Measurements from ENCODE around the gene ANKRD35. TPM values are rescaled to one million over a fixed set of nuclear protein-coding genes. Genes with fewer than 3 reads are reported as not detected.

ANKRD35 gene
- total RNA-seq, 1 donor from 2014 or later = 0.17 TPM

DNA sequence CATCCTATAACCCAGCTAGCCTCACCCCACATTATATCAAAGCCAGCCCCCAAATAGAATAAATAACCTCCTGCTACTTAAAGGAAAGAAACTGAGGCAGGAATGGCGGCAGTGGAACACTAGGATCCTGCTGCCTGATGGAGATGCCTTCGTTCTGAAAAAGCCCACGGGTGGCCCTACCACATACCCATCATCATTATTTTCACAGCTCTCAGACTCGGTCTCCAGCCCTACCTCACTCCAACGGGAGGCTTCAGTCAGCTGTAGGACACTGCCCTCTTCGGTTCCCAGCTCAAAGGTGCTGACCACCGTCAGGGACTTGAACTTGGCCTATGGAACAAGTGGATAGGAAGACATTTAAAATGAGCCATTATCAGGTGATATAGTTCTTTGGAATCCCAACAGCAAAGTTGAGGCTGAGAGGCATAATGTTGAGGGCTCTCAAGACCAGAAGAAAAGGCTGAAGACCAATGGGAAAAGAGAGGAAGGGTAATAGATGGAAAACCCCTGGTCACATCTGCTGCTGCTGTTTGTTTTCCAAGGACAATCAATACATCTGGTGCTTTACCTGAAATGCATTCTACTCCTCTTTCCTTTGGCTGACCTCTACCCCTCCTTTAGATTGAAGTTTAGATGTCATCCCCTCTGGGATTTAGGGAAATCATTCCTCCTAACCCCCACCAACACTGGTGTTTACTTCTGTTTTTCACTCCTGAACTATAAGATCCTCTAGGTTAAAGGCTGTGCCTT, 7.8 kb upstream of the ANKRD35 start:
- no peak for DNase-seq

GRCh38 chr1:145892486-145893087, 6.9 kb upstream of the ANKRD35 start:
- peak; percentile 71 for DNase-seq

- DNase-seq = peak; percentile 98
These were observed 6.2 kb upstream of the ANKRD35 start for GRCh38 chr1:145891587-145892485.

GRCh38 chr1:145891143-145891542, 5.5 kb upstream of the ANKRD35 start:
- DNase-seq = peak; percentile 68

- no peak for DNase-seq
These were observed 4.1 kb upstream of the ANKRD35 start for GRCh38 chr1:145889722-145890121.

- DNase-seq = no peak
These were observed 2.0 kb upstream of the ANKRD35 start for GRCh38 chr1:145887631-145888030.

DNA sequence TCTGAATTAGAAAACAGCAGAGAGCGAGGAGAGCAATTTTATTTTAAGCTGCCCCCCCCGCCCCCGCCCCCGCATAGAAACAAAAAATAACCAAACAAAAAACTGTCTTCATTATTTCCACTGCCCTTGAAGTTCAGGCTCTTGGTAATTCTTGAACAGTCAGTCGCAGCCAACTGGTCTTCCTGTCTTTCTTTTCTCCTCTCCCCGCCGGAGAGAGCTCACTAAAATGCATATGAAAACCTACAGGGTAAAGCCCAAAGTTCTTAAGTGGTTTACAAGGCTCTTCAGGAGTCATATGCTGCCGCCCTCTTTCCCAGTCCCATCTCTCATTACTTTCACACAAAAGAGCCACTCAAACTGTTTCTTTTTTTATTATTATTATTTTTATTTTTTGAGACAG, 1.1 kb upstream of the ANKRD35 start:
- DNase-seq = peak; percentile 54

DNA sequence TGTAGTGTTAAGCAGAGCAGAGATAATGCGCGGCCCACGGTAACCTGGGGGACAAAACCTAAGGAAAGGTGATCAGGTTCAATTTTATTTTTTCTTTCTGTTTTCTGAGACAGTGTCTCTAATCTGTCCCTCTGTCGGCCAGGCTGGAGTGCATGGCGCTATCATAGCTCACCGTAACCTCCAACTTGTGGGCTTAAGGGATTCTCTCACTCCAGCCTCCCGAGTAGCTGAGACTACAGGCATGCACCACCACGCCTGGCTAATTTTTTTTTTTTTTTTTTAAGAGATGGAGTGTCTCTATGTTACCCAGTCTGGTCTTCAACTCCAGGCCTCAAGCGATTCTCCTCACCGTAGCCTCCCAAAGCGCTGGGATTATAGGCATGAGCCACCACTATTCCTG, 724 bp upstream of the ANKRD35 start:
- DNase-seq = peak; percentile 21

DNA sequence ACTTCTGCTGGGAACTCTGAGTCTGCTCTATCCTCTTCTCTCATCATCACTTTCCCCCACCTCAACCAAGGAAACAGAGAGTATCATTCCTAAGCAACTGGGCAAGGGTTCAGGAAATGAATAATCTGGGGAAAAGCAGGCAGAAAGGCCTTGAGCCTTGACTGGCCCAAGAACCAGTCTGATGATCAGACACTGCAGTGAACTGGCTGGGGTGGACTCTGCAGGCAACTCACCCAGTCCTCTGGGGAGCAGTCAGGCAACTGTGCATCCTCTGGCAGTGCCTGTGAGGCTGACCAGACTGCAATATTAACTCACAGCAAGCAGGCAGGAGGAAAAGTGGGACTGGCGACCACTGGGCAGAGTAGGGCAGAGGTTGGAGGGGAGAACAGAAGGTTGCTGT, 991 bp downstream of the ANKRD35 start:
- peak; percentile 69 for DNase-seq

DNA sequence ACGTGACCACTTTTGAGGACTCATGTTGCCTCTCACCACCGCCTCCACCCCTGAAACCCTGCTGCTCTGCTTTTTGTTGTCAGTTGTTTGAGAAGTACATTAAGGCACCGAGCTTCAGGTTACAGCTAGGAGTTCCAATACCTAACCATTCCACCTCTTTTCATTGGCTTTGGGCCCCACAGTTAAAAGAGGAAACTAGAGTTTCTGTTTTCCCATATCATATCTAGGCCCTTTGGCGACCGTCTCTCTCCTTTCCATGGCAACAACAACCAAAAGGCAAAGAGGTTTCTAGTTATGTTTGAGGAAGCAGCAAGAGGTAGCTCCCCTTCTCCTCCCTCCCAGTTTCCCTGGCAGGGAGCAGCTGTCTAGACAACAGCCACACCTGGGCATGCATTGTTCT, 5.9 kb downstream of the ANKRD35 start:
- DNase-seq = no peak

DNA sequence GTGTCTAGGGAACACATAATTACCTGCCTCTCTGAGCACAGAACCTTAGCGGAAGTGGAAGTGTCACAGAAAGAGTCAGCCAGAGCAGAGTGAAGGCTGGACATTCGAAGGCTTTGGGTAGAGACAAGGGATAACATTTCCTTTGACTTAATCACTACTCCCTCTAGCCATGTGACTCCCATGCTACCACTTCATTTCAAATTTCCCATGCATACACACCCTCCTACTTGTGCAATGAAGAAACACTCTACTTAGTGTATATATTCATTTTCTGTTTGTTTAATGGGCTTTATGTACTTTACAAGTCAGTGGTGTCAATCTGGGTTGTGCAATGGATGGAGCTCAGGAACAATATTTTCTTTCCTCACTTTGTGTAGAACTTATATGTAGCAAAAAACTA, 6.9 kb downstream of the ANKRD35 start:
- no peak for DNase-seq

GRCh38 chr1:145877923-145878486, 7.7 kb downstream of the ANKRD35 start:
- no peak for DNase-seq

GRCh38 chr1:145874646-145875045, 11.0 kb downstream of the ANKRD35 start:
- DNase-seq = no peak

DNA sequence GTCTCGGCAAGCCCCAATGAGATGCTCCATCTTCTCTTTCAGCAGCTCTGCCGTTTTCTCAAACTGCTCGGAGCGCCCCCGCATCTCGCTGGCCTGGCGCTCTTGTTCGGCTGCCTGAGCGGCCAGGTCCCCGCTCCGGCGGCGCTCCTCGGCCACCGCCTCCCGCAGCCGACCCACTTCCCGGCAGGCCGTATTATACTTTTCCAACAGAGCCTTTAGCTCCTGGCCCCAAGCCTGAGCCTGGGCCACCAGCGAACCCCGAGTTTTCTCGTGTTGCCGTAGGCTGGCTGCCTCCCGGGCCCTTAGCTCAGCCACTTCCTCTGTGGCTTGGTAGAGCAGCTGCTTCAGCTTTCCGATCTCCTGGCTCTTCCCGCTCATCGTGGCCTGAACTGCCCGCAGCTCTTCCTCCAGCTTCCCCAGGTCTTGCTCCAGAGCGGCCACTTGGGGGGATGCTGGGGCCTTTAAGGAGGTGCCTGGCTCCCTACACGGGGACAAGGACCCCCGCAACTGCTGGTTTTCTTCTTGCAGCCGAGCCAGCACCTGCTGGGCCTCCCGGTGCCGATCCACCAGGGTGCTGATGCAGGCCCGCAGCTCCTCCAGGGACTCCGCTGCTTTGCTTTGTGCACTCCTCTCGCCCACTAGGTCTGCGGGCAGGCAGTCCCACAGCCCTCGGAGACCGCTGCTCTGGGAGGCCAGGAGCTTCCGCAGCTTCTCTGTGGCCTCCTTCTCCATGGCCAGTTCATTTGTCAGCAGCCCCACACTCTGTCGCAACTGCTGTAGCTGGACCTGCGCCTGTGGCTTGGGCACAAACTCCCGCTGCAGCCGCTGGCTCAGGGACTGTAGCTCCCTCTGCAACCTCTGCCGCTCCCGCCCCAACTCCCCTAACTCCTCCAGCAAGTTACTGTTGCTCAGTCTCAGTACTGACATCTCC, 13.4 kb downstream of the ANKRD35 start:
- DNase-seq = peak; percentile 47

DNA sequence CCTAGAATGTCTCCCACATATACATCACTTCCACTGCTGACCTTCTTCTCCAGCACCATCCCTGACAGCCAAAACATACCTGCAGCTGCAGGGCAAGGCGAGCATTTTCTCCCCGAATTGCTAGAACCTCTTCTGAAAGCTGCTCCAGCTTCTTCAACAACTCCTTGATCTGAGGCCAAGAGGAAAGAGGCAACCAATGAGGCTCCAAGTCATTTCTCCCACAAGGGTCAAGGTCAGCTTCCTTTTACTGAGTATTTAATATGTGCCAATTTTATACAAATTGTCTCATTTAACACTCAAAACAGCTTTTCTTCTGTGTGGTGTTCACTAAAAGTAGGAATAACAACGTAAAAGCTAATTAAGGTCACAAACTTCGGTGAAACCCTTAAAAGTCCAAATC, 17.4 kb downstream of the ANKRD35 start:
- DNase-seq = peak; percentile 26

DNA sequence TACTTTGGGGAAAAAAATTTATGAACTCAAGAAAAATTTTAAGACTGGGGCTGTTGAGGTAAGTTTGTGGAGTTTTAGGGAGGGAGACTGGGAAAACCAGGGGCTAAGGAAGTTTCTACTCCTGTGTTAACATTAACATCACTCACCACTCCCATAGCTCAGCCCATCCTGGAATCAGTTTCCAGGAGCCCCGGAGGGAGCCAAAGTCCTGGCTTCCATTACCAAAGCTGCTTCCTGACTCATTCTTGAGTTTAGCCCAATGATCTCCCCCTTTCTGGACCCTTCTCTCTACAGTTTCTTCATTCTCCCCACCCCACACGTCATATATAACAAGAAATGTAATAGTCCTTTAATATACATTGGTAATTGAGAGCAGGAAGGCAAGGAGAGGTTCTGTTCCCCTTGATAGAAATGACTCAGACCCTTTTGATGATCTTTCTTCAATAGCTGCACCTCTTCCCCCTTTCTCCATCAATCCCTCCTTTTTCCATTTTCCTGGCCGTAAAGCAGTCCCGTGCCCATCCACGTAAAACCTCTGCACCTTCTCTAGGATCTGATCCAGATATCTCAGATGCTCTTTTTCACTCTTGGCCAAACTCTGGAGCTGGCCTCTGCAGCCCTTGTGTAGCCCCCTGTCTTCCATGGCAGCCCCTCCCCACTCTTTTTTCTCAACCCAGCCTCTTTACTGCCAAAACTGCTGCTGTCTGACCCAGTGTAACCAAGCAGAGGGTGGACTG, 22.2 kb downstream of the ANKRD35 start:
- no peak for DNase-seq

DNA sequence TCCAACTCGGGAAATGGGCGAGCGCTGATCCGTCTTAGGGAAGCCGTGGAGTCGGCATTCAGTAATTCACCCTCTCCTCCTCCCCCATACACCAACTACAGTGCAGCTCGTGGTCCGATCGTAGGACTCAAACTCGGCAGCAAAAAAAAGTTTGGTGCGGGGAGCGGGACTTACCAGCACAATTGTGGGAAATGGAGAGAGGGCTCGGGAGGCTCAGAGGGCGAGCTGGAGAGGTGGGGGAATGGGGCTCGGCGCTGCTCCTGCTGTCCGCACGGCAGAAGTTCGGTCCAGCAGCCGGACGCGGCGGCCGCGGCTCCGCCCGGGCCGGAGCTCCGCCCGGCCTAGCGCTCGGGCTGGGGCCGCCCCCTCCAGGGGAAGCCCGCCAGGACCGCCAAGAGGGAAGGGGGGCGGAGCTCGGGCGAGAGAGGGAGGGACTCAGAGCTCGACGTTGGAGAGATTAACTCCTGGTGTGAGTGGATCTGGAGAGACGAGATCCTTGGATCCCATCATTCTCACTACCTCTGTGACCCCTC, 26.1 kb downstream of the ANKRD35 start:
- DNase-seq = peak; percentile 91

DNA sequence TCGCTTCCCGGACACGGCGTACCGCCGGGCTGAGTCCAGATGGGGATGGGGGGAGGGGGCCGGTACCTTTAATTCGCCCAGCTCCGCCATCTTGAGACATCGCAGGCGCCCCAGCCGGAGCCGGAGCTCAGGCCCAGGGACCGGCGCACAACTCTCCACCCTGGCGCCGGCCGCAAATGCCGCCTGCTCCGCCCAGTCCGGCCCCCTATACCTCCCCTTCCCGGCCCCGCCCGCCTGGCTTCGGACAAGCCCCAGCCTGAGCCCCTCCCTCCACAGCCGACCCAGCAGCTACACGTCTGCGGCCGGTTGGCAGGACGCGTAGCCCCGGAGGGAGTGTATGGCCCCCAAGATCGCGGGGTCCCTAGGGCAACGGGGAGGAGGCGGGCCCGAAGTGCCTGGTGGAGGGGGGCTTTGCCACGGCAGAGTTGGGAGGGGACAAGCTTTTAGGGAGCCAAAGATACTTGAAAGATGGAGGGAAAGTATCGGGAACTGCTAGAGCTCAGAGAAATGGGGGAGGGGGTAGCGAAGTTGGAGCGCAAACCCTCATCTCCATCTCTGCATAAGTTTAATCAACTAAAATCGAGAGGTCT, 26.7 kb downstream of the ANKRD35 start, which contains the start of gene PIAS3:
PIAS3 (minus strand) TSS at position 181 of the 590 bp plus-strand sequence; CDS start at position 90, 91 bp downstream.
- DNase-seq = peak; percentile 98

DNA sequence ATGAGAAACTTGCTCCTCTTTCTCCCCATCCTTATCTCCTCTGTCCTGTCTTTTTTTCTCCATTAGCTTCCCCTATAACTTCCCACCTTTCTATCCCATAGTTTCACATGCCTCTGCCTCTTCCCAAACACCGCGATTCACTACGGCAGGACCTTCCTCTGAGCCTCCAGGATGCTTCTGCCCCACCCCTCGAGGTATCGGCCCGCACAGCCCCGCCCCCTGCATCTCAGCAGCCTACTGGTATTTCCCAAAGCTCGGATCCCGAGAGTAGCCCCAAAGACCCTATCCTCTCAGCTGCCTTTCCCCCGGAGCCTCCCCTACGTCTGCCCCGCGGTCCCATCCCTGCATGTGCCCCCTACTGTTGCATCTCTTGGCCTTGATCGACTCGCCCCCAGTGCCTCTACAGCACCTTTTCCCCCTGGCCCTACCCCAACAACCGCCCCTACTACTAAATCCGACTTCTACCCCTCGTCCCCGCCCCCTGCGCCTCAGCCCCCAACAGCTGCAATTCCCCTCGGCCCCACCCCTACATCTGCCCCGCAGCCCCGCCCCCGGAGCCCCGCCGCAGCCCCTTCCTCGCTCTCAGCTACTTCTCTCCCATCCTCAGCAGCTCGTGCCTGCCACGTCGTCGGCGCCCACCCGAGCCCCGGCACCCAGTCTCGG, 27.3 kb downstream of the ANKRD35 start:
- DNase-seq = peak; percentile 40

- DNase-seq = no peak
These were observed 28.5 kb downstream of the ANKRD35 start for GRCh38 chr1:145857170-145857569.
